OCI-LY1 (cell line): Measurements from ENCODE around the gene PDCD1.
A peak's percentile ranks its signal among the peaks of the same experiment; 100 is the strongest.

Experiments
- CTCF ChIP-seq: fragments of 200-600 bp; sonication (generic), shearing (Covaris generic); IDR thresholded peaks from 2 replicates; pipeline ENCODE4 v1.5.1; 2017; ENCODE audit warnings: mild to moderate bottlenecking, antibody characterized with exemption, low read length, moderate library complexity, mixed read lengths
- EZH2 ChIP-seq: fragments of 200-600 bp; sonication (generic), shearing (Covaris generic); IDR thresholded peaks from 2 replicates; pipeline ENCODE4 v1.8.0; 2017; ENCODE audit warnings: borderline replicate concordance, mixed run types, mild to moderate bottlenecking, antibody characterized with exemption, low read length, moderate library complexity, mixed read lengths

GRCh38 chr2:241877989-241878970, 19.6 kb upstream of the PDCD1 start:
- peak; percentile 60 for TF ChIP-seq CTCF
- TF ChIP-seq EZH2 = no peak
